GM19467 (cell line): ENCODE results near the gene MAP2K7.
"Not testable (repeated sequence)": the region's sequence is repeated elsewhere in the genome, so short reads cannot be mapped to it uniquely, and the experiment has no call there.

ENCODE experiments used
- ATAC-seq: cut with Tn5 transposase; IDR thresholded peaks from one replicate; pipeline ENCODE4 v1.9.1; 2021; ENCODE audit warnings: mild to moderate bottlenecking, moderate library complexity; ENCODE audit not compliant: unreplicated experiment

The MAP2K7 gene

DNA sequence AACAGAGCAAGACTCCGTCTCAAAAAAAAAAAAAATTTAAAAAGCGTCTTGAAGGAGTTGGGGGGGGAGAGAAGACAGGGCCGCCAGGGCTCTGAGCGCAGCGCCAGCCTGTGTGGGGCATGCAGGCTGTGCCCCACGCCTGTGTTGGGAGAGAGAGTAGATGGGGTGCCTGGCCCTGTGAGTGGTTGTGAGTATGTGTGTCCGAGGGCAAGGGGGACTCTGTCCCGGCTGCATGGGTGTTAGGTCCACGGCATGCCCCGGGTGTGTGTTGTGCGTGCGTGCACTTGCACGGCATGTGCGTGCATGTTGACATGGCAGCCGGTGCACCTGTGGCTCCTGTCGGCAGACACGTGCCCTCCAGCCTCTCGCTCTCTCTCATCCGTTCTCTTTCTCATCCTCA, 3.4 kb downstream of the MAP2K7 start:
- no peak for ATAC-seq

- ATAC-seq: no peak
Measured at GRCh38 chr19:7907544-7907943, 3.9 kb downstream of the MAP2K7 start.

GRCh38 chr19:7908078-7908699, 4.5 kb downstream of the MAP2K7 start:
- ATAC-seq: no peak

DNA sequence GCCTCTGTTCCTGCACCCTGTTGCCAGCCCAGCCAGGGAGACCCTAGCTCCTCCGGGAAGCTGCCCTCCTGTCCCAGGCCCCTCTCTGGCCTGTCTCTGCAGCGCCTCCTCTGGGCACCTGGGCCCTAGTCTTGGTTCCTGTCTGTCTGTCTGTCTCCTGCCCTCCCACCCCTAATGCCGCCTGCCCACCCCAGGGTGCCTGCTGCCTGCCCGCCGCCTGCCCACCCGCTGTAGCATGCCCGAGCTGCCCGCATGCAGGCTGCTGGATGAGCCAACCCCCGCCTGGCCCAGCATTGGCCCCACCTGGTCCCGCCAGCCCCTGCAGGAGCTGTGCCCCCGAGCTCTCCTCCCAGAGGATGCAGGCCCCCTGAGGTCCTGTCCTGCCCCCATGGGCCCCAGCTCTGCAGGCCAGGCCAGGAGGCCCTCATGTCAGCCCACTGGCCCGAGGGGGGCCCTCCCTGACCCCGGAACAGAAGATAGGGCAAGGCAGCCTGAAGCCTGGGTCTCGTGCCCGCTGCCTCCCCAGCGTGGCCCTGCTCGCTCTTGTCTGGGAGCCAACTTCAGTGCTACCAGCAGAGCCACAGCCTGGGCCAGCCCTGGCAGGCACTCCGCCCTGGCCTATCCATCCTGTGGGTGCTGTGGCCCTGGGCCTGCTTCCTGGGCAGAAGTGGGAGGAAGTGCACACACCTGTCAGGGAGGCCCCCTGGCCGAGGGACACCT, 5.2 kb downstream of the MAP2K7 start:
- ATAC-seq: no peak

DNA sequence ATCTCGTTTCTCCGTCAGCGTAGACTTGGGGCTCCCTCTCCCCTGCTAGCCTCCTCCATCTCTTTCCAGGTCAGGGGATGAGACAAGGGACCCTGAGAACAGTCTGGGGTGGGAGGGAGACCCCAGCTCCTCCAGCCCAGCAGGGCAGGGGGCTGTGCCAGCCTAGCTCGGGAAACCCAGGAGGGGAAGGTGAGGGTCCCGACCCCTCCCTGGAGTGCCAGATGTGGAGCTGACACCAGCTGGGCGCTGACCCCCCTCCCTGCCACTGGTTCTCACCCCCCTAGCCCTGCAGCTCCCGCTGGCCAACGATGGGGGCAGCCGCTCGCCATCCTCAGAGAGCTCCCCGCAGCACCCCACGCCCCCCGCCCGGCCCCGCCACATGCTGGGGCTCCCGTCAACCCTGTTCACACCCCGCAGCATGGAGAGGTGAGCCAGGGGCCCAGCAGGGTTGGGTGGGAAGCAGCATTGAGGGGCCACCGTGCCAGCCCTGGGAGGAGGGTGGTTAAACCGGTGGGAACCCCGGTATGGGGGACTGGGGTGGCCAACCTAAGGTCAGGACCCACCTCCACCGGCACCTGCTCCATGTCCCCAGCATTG, 5.9 kb downstream of the MAP2K7 start:
- ATAC-seq: no peak

GRCh38 chr19:7910321-7911161, 6.9 kb downstream of the MAP2K7 start:
- no peak for ATAC-seq

GRCh38 chr19:7911508-7912143, 7.9 kb downstream of the MAP2K7 start:
- no peak for ATAC-seq

DNA sequence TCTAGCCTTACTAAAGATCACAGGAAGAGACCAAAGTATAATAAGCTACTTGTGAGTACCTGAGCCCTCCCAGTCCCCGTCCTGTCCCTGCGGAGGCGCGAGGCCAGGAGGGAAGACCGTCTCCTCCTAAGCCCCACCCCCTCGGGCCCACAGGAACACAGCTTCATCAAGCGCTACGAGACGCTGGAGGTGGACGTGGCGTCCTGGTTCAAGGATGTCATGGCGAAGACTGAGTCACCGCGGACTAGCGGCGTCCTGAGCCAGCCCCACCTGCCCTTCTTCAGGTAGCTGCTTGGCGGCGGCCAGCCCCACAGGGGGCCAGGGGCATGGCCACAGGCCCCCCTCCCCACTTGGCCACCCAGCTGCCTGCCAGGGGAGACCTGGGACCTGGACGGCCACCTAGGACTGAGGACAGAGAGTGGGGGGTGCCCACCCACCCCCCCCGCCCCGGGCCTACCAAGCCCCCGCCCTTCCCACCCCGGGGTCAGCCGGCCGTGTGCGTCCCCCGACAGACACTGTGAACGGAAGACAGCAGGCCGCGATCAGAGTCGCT, 8.5 kb downstream of the MAP2K7 start:
- no peak for ATAC-seq

DNA sequence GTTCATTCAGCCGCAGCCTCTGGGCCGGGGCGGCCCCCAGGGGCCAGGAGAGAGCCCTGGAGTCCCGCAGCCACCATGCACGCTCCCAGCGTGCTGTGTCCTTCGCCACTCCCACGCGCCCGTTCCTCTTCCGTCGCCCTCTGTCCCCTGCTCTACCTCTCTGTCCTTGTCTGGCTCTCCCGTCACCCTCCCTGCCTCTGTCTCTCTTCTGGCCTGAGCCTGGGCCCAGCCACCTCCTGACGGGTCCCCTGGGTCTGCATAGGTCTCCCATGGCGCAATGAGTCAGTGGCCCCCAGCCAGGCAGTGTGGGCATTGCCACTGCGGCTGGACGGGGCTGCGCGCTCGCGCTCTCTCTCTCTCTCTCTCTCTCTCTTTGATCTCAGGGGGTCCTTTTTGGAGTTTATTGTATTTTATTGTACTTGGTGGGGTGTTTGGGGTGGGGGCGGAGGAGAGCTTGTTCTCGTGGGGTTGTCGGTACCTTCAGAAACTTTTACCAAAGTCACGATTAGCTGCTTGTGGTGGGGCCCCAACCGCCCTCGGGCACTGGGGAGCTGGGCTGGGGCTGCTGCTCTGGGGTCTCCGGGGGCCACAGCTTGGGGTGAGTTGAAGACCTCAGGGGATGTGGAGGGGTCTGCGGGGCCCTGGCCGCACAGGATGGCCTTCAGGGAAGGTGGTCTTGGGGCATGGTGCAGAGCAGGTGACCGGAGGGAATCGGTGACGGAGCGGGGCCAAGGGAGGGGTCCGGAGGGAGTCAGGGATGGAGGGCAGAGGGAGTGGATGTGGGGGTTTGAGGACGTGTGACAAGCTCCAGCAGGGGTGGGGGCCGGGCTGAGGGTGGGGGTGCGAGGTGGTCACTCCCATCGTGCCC, 9.3 kb downstream of the MAP2K7 start:
- no peak for ATAC-seq

DNA sequence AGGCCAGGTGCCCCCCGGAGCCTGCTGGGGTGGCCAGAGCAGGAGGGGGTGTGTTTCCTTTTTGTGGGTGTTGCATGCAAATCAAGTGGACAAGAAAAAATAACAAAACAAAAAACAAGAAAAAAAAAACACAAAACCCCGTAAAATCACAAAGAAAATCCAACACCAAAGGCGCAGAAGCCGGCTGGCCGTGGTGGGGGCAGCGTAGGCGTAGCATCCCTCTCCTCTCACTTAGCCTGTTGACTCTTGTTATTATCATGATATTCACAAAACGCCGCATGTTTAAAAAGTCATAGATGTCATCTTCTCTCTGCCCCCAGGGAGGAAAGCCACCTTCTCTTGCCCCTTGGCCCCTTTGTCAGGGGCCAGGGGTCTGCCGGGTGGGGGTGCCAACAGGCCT, 10.0 kb downstream of the MAP2K7 start:
- ATAC-seq: no peak

DNA sequence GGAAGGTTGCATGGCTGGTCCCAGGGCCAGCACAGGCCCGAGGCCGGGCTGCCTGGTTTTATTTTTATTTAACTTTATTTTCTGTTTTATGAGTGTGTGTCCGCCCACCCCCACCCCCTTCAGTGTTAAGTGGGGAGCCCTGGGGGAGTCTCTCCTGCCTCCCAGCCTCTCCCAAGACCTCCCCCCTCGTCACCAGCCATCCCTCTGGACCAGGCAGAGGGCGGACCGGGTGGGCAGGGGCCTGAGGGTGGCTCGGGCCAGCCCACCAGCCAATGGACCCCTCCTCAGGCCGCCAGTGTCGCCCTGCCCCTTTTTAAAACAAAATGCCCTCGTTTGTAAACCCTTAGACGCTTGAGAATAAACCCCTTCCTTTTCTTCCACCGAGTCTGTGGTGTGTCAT, 10.4 kb downstream of the MAP2K7 start:
- no peak for ATAC-seq

- no peak for ATAC-seq
Measured at GRCh38 chr19:7914598-7915045, 10.9 kb downstream of the MAP2K7 start, which contains the start of gene TGFBR3L. TGFBR3L (plus strand) TSS chr19:7914830.

DNA sequence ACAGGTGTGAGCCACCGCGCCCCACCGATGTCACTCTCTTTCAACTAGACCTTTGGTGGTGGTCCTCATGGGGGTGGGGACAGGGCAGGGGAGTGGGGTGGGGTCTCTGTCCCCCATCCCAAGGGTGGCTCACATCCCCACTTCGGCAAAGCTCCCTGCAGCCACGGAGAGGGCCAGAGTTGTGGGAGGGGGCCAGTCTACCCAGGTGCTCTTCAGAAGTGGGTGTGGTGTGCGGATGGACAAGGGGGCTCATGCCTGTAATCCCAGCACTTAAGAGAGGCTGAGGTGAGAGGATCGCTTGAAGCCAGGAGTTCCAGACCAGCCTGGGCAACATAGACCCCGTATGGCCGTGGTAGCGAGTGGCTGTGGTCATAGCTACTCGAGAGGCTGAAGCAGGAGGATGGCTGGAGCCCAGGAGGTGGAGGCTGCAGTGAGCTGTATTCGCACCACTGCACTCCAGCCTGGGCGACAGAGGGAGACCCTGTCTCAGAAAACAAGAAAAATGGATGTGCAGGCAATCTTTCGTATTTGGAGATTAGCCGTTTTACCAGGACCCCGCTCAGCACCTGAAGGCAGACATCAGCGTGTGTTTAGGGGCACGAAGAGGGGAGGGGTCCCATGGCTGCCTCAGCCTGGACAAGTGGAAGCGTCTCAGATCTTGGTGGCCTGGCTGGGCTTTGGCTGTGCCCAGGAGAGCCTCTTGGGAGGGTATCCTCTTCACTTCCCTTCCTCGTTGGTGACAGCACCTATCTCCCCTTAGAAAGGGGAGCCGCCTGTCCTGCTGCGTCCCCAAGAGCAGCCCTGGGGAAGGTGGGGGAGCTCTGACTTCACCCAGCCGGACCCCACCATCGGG, 11.8 kb downstream of the MAP2K7 start:
- ATAC-seq: no peak

GRCh38 chr19:7916103-7916954, 12.7 kb downstream of the MAP2K7 start:
- ATAC-seq: no peak

DNA sequence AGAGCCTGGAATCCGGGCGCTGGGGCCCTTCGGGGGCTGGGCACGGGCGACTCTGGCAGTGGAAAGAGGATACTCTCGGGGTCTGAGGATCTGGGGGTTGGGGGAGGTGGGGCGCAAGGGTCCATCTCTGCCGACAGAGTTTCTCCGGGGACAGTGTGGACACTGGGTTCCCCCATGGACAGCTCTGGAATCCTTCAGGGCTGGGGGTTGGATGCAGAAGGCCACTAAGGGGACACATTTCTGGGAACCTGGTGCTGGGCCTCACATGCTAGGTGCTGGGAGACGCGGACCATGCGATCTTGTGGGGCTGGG, 13.2 kb downstream of the MAP2K7 start:
- no peak for ATAC-seq

- no peak for ATAC-seq
Measured at GRCh38 chr19:7917267-7918061, 13.8 kb downstream of the MAP2K7 start.

- not testable (repeated sequence) for ATAC-seq
Measured at GRCh38 chr19:7918062-7918614, 14.5 kb downstream of the MAP2K7 start.
